NCI-H2227 treated with DMSO at 0.1 percent for 48 hours (cell line): ENCODE results near the gene NALCN.

Experiments
- DNase-seq: peaks from one replicate; lab custom pipeline; 2025; lab: John Stamatoyannopoulos, UW

NALCN gene

DNA sequence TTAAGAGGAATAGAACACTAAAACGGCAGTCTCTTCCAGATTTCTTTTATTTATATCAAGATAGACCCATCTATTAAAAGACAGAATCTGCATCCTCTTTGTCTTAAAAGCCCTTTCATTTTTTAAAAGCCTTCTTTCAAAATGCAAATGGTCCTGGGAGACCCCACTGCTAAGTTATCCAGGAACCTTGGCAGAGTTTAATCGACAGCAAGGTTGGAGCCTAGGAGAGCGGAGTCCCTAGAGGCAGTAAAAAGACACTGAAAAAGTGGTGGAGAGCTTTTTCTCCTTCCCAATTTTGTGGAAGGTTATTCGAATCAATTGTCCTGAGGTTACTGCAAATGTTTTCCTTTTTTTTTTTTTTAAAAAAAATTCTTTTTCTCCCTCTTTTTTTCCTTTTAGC lies 294.7 kb downstream of the NALCN start:
- DNase-seq, result no peak

DNA sequence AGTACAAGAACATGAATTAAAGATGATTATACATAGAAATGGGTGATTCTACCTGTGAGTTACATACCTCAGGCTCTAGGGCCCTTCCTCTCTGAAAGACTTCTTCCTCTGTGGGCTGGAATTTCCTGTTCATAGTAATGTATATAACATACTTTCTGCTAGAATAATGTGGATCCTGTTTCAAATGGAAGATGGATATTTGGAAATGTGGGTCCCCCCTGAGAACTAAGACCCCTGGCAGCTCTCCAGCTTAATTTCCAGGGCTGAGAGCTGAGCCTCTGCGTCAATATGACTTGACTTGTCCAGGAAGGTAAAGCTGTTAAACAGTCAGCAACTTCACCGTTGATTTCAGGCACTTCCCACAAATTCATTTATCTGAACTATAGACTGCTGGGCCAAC lies 296.3 kb downstream of the NALCN start:
- no peak for DNase-seq

- no peak for DNase-seq
Observed at GRCh38 chr13:101116826-101117225, 299.5 kb downstream of the NALCN start.

DNA sequence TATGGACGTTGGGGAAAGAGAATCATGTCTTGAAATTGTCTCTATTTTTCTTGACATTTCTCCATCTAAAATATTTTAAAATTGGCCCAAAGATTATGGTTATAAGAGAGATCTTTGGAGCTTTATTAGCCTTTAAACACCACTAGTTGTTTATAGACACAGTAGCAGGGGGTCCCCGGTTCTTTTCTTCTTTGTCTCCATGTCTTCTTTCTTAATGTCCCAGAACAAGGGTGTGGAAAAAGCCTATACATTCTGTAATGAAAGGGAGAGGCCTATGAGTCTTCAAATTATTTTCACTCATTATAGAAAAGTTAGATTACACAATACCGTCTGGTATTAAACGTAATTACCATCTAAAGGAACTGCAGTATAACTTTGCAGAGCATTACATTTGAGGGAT lies 300.0 kb downstream of the NALCN start:
- DNase-seq, result no peak

- no peak for DNase-seq
Observed at GRCh38 chr13:101115762-101116171, 300.5 kb downstream of the NALCN start.

DNA sequence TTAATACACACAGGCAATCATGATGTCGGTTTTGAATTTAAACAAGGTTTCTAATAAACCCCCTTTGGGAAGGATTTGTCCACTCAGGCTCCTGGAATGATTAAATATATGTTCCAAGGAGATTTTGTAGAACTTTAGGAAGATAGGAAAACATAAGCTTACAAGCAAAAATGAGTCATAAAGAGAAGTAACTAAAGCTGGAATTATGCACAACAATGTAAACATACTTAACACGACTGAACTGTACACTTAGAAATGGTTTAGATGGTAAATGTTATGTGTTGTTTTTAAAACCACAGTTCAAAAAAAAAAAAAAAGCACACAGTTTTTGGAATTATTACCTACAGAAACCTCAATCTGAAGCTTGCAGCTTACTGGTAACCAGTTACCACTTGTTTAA lies 304.4 kb downstream of the NALCN start:
- no peak for DNase-seq

DNA sequence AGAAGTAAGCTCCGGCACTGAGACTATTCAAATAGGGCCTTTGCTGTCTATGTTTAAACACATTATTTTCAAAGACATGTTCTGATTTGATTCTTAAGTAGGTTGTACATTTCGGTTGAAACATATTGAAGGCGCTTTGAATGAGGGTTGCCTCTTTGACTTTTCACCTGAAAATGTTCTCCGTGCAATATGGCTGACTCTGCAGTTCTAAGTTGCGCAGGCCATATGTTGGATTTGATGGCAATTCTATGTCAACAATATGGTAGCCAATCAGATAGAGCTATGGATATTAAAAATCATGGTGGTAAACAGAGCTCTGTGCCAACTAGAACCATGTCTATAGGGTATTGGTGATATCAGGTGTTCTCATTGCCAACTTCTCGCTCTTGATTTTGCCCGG lies 307.3 kb downstream of the NALCN start:
- DNase-seq, result no peak

GRCh38 chr13:101098873-101099272 lies 317.4 kb downstream of the NALCN start:
- DNase-seq, result peak; percentile 10

DNA sequence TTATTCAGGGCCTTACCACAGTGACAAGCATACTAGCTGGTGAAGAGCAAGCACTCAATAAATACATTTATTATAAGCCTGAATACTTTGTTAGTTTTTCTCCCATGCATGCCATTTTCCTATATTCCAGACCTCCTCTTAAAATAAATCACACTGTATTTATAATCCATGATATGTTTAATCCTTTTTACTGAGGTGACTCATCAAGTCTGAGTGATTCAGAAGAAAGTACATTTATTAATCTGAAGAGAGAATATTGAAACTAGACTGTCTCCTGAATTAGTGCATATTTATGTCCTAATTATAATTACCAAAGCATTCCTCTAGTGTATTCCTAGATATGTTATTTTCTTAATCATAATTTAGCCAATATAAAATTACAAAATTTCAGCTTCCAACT lies 323.3 kb downstream of the NALCN start:
- no peak for DNase-seq

DNA sequence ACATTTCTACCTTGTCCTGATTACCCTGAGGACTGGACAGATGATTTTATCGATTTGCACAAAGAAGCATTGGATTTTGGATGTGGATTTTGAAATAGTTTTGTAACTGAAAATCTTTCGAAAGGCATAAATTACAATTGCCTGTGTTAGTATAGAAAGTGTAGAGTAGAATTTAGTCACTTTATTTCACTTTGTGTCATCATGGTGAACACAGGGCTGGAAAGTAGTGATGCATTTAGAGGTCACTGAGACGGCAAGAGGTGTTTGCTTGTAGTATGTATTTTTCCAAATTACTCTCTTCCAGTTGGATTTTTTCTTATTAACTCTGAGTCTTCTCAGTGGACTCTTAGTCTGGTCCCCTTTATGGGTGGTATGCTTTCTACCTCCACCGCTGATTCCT lies 326.0 kb downstream of the NALCN start:
- DNase-seq, result no peak

DNA sequence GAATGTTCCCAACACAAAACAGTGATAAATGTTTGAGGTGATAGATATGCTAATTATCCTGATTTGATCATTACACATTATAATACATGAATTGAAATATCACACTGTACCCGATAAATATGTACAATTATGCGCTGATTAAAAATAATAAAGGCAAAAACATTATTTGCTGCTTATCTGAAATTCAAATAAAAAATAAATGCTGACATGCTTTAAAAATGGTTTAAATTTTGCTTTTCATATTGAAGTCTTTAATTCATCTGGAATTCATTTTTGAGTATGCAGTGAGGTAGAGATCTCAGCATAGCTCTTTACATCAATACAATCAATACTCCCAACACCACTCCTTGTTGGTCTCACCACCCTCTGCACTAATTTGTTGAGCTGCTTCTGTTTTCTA lies 330.8 kb downstream of the NALCN start:
- DNase-seq, result no peak

DNA sequence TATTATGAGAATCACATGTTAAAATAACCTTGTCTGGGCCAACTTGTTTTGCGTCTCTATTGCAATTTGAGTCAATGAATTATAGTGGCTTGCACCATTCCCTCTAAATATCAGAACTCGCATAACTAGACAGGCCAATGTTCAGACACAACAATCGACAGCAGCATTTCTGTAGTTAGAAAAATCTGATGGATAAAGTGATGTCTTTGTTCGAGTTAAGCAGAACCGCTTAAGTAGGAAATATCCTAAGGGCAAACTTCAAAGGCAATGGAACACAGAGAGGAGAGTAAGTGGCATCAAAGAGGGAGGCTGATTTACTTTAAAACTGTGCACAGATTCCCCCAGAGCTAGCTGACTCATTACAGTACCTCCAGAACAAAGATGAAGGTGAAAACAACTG lies 333.9 kb downstream of the NALCN start:
- no peak for DNase-seq

DNA sequence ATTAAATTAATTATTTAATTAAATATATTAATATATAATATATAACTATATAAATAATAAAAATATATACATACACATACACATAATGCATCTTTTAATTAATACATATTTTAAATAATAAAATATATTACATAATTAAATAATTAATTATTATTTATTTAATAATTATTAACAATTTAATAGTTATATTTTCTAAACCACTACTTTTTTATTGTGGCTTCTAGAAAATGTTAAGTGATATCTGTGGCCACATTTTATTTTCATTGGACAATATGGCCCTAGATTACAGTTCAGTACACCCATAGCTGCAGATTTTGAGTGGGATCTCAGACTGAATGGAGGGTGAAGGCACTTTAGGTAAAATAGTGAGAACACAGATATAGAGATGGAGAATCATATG lies 335.7 kb downstream of the NALCN start:
- no peak for DNase-seq

DNA sequence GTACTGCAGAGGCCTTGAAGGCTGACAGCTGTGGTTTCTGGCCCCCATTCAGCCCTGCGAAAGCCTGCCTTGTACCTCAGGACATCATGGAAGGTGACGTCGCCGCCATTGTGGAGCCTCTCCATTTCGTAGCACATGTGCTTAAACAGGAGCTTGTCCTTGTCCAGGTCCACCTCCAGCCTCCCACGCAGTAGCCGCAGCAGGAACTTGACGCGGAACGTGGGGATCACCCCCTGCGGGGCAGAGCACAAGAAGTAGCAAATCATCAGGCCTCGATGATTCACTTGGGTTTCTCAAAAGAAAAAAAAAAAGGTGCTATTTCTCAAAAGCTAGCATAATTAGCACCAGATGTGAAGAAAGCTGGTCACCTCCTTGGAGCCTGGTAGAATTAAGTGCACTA lies 351.0 kb downstream of the NALCN start:
- DNase-seq, result no peak

GRCh38 chr13:101059793-101060192 lies 356.5 kb downstream of the NALCN start:
- DNase-seq, result no peak

DNA sequence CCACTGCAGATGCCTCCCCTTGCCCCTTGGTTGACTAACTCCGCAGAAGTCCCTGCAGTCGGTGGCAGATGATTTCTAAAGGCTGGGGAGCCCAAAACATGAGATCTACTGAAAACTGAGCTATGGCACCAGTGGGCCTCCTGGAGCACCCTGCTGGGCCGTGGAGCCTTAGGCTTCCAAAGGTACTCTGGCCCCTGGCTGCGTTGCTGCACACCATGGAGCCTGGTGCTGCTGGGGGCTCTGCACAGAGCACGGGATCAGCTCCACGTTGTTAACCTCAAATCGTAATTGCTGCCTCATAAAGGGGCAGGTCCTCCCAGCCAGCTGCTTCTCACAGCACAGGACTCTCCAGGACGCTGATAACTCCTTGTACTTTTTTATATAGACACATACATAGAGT lies 357.5 kb downstream of the NALCN start:
- DNase-seq, result no peak

GRCh38 chr13:101053301-101054093 lies 362.8 kb downstream of the NALCN start:
- DNase-seq, result no peak

DNA sequence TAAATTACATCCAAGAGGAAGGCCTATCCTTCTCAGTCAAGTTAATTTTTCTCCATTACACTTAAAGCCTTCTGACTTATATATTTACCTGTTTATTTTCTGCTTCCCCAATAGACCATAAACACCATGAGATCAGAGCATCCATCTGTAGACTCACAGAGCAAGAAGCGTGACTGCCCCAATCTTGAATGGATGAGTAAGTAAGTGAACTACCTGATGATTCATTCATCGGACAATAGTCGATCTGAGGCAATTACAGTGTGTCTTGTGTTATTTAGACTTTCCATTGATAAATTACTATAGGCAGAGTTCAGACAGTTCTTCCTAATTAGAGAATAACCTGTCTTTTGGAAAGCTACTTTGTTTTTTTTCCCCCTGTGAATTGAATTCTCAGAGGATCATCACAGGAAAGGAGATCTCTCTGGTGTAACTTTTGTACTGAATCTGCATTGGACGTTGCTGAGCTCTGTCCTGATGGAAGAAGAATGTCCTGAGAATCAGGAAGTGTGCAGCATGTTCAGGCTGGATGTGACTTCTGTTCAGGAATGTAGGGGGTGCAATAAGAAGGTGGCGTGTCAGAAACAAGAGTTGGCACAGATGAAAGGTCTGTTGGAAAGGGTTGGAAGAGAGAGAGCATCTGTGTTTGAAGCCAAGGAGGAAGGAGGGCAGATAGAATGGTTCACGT lies 367.0 kb downstream of the NALCN start:
- DNase-seq, result no peak

DNA sequence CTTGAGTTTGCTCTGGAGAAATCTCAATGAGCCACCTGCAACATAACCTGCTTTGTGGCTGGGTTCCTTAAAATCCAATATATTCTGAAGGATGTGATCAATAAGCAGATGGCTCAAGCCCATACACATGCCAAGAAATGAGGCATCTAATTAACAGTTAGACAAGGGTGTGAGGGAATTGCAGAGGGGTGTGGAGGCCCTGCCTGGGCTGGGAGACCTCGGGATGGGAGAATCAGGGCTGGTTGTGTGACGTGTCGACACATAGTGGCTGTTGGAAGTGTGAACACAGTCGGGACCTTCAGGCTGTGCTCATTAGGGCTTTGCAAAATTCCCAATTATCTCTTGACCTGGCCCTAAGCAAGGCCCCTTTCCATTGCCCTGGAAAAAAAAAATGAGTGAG lies 379.8 kb downstream of the NALCN start:
- DNase-seq, result no peak

- DNase-seq, result no peak
Observed at GRCh38 chr13:101035119-101035620, 381.1 kb downstream of the NALCN start.

DNA sequence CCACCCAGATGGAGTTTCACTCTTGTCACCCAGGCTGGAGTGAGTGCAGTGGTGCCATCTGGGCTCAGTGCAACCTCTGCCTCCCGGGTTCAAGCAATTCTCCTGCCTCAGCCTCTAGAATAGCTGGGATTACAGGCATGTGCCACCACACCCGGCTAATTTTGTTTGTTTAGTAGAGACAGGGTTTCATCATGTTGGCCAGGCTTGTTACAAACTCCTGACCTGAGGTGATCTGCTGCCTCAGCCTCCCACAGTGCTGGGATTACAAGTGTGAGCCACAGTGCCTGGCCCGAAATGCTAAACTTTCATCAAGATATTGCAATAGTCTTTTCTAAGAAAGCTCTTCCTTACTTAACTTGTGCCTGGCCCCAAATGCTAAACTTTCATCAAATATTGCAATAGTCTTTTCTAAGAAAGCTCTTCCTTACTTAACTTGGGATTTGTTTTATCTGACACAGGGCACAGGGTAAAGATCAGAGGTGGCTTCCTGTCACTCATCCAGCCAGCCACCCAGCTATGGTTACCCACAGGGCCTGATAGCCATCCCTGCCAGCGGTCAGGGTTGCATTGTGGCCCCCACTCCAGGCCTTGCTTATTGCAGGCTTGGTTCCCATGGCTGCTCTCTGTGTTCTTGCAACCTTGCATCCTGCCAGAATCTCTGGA lies 389.4 kb downstream of the NALCN start:
- no peak for DNase-seq

DNA sequence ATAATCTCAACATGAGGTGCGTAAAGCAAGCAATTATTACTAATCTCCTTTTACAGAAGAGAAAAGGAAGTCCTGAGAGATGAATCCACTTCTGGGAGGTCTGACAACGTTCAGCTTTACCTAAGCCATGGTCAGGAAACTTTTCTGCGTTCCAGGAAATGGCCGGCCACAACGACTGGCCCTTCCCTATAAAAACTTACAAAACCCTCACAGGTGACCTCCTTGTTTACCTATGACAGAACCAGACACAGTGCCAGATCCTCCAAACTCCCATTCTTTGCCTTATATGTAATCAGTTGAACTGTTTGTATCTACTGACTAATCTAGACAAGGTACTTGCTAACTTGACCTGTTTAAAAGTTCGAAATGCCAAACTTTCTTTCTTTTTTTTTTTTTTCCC lies 390.0 kb downstream of the NALCN start:
- DNase-seq, result no peak

- DNase-seq, result no peak
Observed at GRCh38 chr13:101025925-101026324, 390.4 kb downstream of the NALCN start.
